Measurements from ENCODE around the gene MUC3A. TPM values are rescaled to one million over a fixed set of nuclear protein-coding genes. Genes with fewer than 3 reads are reported as not detected.
"Not testable (repeated sequence)": the region's sequence is repeated elsewhere in the genome, so short reads cannot be mapped to it uniquely, and the experiment has no call there.

Gene MUC3A
- not detected in 2 replicates for total RNA-seq

GRCh38 chr7:100949227-100949932, at the start of gene MUC3A:
MUC3A (plus strand) TSS chr7:100949534; CDS start chr7:100949625, 91 bp downstream.
- H3K4me3 ChIP-seq (ENCODE audit: low read depth, low read length) = no peak within 1 kb of the TSS
- DNase-seq (ENCODE audit: low read depth) = no peak
- no peak for TF ChIP-seq CTCF (IDR thresholded peaks at IDR 0.05; ENCODE audit: insufficient read depth, low read depth, low read length)

- TF ChIP-seq CTCF (IDR thresholded peaks at IDR 0.05; ENCODE audit: insufficient read depth, low read depth, low read length) = no peak
- DNase-seq (ENCODE audit: low read depth) = no peak
These were observed 48.4 kb upstream of the MUC3A start for GRCh38 chr7:100900978-100901377.

GRCh38 chr7:100901921-100902332, 47.4 kb upstream of the MUC3A start:
- no peak for DNase-seq (ENCODE audit: low read depth)
- H3K4me3 ChIP-seq (ENCODE audit: low read depth, low read length) = no peak overlapping the region
- no peak for TF ChIP-seq CTCF (IDR thresholded peaks at IDR 0.05; ENCODE audit: insufficient read depth, low read depth, low read length)

More at GRCh38 chr7:100900978-100901377, 48.4 kb upstream of the MUC3A start:
- H3K4me3 ChIP-seq (ENCODE audit: low read depth, low read length) = no peak overlapping the region

- DNase-seq (ENCODE audit: low read depth) = no peak
- no peak overlapping the region for H3K4me3 ChIP-seq (ENCODE audit: low read depth, low read length)
- no peak for TF ChIP-seq CTCF (IDR thresholded peaks at IDR 0.05; ENCODE audit: insufficient read depth, low read depth, low read length)
These were observed 46.7 kb upstream of the MUC3A start for GRCh38 chr7:100902638-100903037.

- TF ChIP-seq CTCF (IDR thresholded peaks at IDR 0.05; ENCODE audit: insufficient read depth, low read depth, low read length) = no peak
- H3K4me3 ChIP-seq (ENCODE audit: low read depth, low read length) = no peak overlapping the region
- DNase-seq (ENCODE audit: low read depth) = no peak
These were observed 40.8 kb upstream of the MUC3A start for GRCh38 chr7:100908512-100908911.

- not testable (repeated sequence) for H3K4me3 ChIP-seq (ENCODE audit: low read depth, low read length); DNase-seq (ENCODE audit: low read depth)
These were observed 38.9 kb upstream of the MUC3A start for GRCh38 chr7:100910443-100910842.

GRCh38 chr7:100911484-100911883, 37.9 kb upstream of the MUC3A start:
- no peak for TF ChIP-seq CTCF (IDR thresholded peaks at IDR 0.05; ENCODE audit: insufficient read depth, low read depth, low read length)
- H3K4me3 ChIP-seq (ENCODE audit: low read depth, low read length) = no peak overlapping the region
- no peak for DNase-seq (ENCODE audit: low read depth)
